GM21825 (cell line): ENCODE measurements around the gene FOXS1.

ENCODE experiments used
- ATAC-seq: cut with Tn5 transposase; IDR thresholded peaks from one replicate; pipeline ENCODE4 v1.9.1; 2021; ENCODE audit warnings: mild to moderate bottlenecking, moderate library complexity; ENCODE audit not compliant: unreplicated experiment

Gene FOXS1

GRCh38 chr20:31801508-31801907 is 43.9 kb downstream of the FOXS1 start:
- ATAC-seq, result no peak

- ATAC-seq, result no peak
These were observed 48.0 kb downstream of the FOXS1 start for GRCh38 chr20:31797364-31797763.
